MM.1S (cell line): ENCODE results near the gene BCAR1.
"Not testable (repeated sequence)": the region's sequence is repeated elsewhere in the genome, so short reads cannot be mapped to it uniquely, and the experiment has no call there.

ENCODE experiments used
- DNase-seq: peaks from one replicate; pipeline ENCODE4 v3.0.0-alpha.2; 2015
- H2AFZ ChIP-seq: fragments of 300-600 bp; sonication (generic); 2 replicates; pipeline ENCODE4 v1.6.0; 2016; ENCODE audit warnings: antibody characterized with exemption, low read length
- H3F3A ChIP-seq: fragments of 300-600 bp; sonication (generic); 2 replicates; pipeline ENCODE4 v1.6.1; 2016; ENCODE audit warnings: mild to moderate bottlenecking, antibody characterized with exemption, low read length, moderate library complexity, mixed read lengths; ENCODE audit not compliant: insufficient read depth
- H3K27ac ChIP-seq: fragments of 300-600 bp; sonication (generic); 2 replicates; pipeline ENCODE4 v1.5.1; 2016; ENCODE audit warnings: mild to moderate bottlenecking, low read length
- H3K27me3 ChIP-seq: fragments of 300-600 bp; sonication (generic); replicated peaks from 2 replicates; pipeline ENCODE4 v1.6.0; 2016; ENCODE audit warnings: low read length; ENCODE audit not compliant: insufficient read depth
- H3K36me3 ChIP-seq: fragments of 300-600 bp; sonication (generic); replicated peaks from 2 replicates; pipeline ENCODE4 v1.6.1; 2016; ENCODE audit warnings: mild to moderate bottlenecking, low read length, mixed read lengths; ENCODE audit not compliant: insufficient read depth
- H3K4me1 ChIP-seq: fragments of 300-600 bp; sonication (generic); 2 replicates; pipeline ENCODE4 v1.6.1; 2016; ENCODE audit warnings: low read length, mixed read lengths
- H3K4me2 ChIP-seq: fragments of 300-600 bp; sonication (generic); 2 replicates; pipeline ENCODE4 v1.6.0; 2016; ENCODE audit warnings: low read depth, low read length
- H3K4me3 ChIP-seq: fragments of 300-600 bp; sonication (generic); 2 replicates; pipeline ENCODE4 v1.5.1; 2016; ENCODE audit warnings: low read length, mixed read lengths
- H3K79me2 ChIP-seq: fragments of 300-600 bp; sonication (generic); 2 replicates; pipeline ENCODE4 v1.6.1; 2016; ENCODE audit warnings: mixed run types, low read length, mixed read lengths
- H3K9ac ChIP-seq: fragments of 300-600 bp; sonication (generic); 2 replicates; pipeline ENCODE4 v1.6.1; 2016; ENCODE audit warnings: low read length, mixed read lengths
- H3K9me2 ChIP-seq: fragments of 300-600 bp; sonication (generic); replicated peaks from 2 replicates; pipeline ENCODE4 v1.6.1; 2016; ENCODE audit warnings: mild to moderate bottlenecking, low read length, mixed read lengths; ENCODE audit not compliant: insufficient read depth
- H3K9me3 ChIP-seq: fragments of 300-600 bp; sonication (generic); replicated peaks from 2 replicates; pipeline ENCODE4 v1.6.1; 2016; ENCODE audit warnings: mild to moderate bottlenecking, low read length, mixed read lengths; ENCODE audit not compliant: insufficient read depth
- H4K20me1 ChIP-seq: fragments of 300-600 bp; sonication (generic); 2 replicates; pipeline ENCODE4 v1.6.1; 2016; ENCODE audit warnings: mild to moderate bottlenecking, low read length, moderate library complexity, mixed read lengths; ENCODE audit not compliant: insufficient read depth
- CTCF ChIP-seq: fragments of 300-600 bp; sonication (generic); IDR thresholded peaks from 2 replicates; pipeline ENCODE4 v1.5.1; 2016; ENCODE audit warnings: antibody characterized with exemption, low read length, mixed read lengths
- EZH2 ChIP-seq: fragments of 300-600 bp; sonication (generic); optimal IDR thresholded peaks from 2 replicates; pipeline ENCODE3; 2017; ENCODE audit warnings: low read depth, mild to moderate bottlenecking, antibody characterized with exemption, low read length, mixed read lengths
- EZH2phosphoT487 ChIP-seq: fragments of 300-600 bp; sonication (generic); IDR thresholded peaks from 2 replicates; pipeline ENCODE4 v1.6.1; 2018; ENCODE audit warnings: antibody characterized with exemption, low read length

BCAR1 gene

GRCh38 chr16:75279305-75279704 is 27.9 kb upstream of the BCAR1 start:
- TF ChIP-seq EZH2phosphoT487 = no peak
- no peaks in the 10 kb centered on the region for H3K36me3 ChIP-seq
- H3K4me1 ChIP-seq = no peaks in the 10 kb centered on the region
- no peak overlapping the region for H3K4me3 ChIP-seq
- no peaks in the 10 kb centered on the region for H3K9me3 ChIP-seq
- H3K27ac ChIP-seq = no peak overlapping the region
- H4K20me1 ChIP-seq = no peaks in the 10 kb centered on the region
- H3F3A ChIP-seq = no peaks in the 10 kb centered on the region
- H3K79me2 ChIP-seq = no peaks in the 10 kb centered on the region
- no peak for DNase-seq
- no peaks in the 10 kb centered on the region for H3K27me3 ChIP-seq
- H3K4me2 ChIP-seq = no peak overlapping the region
- H3K9ac ChIP-seq = no peak overlapping the region
- H3K9me2 ChIP-seq = no peaks in the 10 kb centered on the region
- no peak overlapping the region for H2AFZ ChIP-seq

- no peak overlapping the region for H3K4me2 ChIP-seq
These were observed 21.9 kb upstream of the BCAR1 start for GRCh38 chr16:75273054-75273925.

GRCh38 chr16:75272629-75273028 is 21.2 kb upstream of the BCAR1 start:
- not testable (repeated sequence) for H4K20me1 ChIP-seq, H3K4me3 ChIP-seq, H3K4me2 ChIP-seq

More at GRCh38 chr16:75273054-75273925, 21.9 kb upstream of the BCAR1 start:
- Histone ChIP-seq H3K9me2 (no peaks in the 10 kb centered on the region), H4K20me1 (no peaks in the 10 kb centered on the region), H3K4me3 (no peak overlapping the region), H3K9me3 (no peaks in the 10 kb centered on the region), H2AFZ (no peak overlapping the region), H3K4me1 (no peaks in the 10 kb centered on the region), H3F3A (no peaks in the 10 kb centered on the region), H3K27ac (no peak overlapping the region), H3K27me3 (no peaks in the 10 kb centered on the region), H3K9ac (no peak overlapping the region), H3K79me2 (no peaks in the 10 kb centered on the region), H3K36me3 (no peaks in the 10 kb centered on the region)
- DNase-seq = no peak
- TF ChIP-seq CTCF (no peak), EZH2phosphoT487 (no peak), EZH2 (no peak)

DNA sequence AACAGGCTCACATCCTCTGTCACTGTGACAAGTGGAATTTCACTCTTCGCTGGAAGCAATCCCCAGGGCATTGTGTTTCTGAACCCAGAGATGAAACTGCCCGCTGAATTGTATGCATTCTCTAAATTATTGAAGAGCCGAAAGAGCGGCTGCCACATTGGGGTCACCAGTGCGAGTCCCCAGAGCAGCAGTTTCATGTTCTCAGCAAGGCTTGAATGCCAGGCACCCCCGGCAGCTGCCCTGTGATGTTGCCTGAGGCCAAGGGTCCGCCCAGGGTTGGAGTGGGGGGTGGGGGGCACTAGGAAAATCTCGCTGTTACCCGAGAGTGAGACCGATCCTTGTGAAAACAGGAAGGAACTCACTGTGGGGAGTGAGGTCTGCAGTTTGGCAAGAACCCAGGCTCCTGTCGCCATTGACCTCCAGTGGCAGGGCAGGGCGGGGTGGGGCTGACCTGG is 20.7 kb upstream of the BCAR1 start:
- Histone ChIP-seq H3K4me3 (no peak overlapping the region), H3K36me3 (no peaks in the 10 kb centered on the region), H3K9ac (no peak overlapping the region), H3F3A (no peaks in the 10 kb centered on the region), H3K27ac (no peak overlapping the region), H3K9me3 (no peaks in the 10 kb centered on the region), H3K4me2 (no peak overlapping the region), H3K4me1 (no peaks in the 10 kb centered on the region), H4K20me1 (no peaks in the 10 kb centered on the region), H3K27me3 (no peaks in the 10 kb centered on the region), H3K79me2 (no peaks in the 10 kb centered on the region), H2AFZ (no peak overlapping the region), H3K9me2 (no peaks in the 10 kb centered on the region)
- TF ChIP-seq EZH2 (no peak), CTCF (no peak), EZH2phosphoT487 (no peak)
- no peak for DNase-seq

More at GRCh38 chr16:75272629-75273028, 21.2 kb upstream of the BCAR1 start:
- not testable (repeated sequence) for DNase-seq, H3K79me2 ChIP-seq, H2AFZ ChIP-seq, H3K27me3 ChIP-seq, H3K27ac ChIP-seq, H3K9ac ChIP-seq, H3K9me3 ChIP-seq, H3K9me2 ChIP-seq, H3K4me1 ChIP-seq, H3K36me3 ChIP-seq, H3F3A ChIP-seq
